HepG2 (cell line): ENCODE data around the gene LOXL4. TPM values are rescaled to one million over a fixed set of nuclear protein-coding genes. Genes with fewer than 3 reads are reported as not detected.

Source experiments
- ATAC-seq: fragments of 200-7000 bp; cut with Tn5 transposase; 3 replicates; pipeline ENCODE4 v1.9.1; 2020; ENCODE audit warnings: mild to moderate bottlenecking, moderate library complexity
- BruUV-seq: library from RNA; stranded (reverse); fragments of 400-500 nt; replicated peaks from 2 replicates; lab custom pipeline; 2021; lab: Mats Ljungman, UMichigan
- CTCF ChIA-PET: fragments of 300-600 bp; formaldehyde crosslinking; extraction: SDS; loops from one replicate; lab custom pipeline; 2021; ENCODE audit warnings: low total read pairs, inconsistent platforms, low intra/inter-chr PET ratio; lab: Yijun Ruan, JAX
- POLR2A ChIA-PET: fragments of 350-600 bp; sonication (Branson Sonifier 250); formaldehyde crosslinking; loops from one replicate; lab custom pipeline; 2020; ENCODE audit warnings: antibody characterized with exemption, inconsistent platforms; lab: Yijun Ruan, JAX
- DNase-seq: peaks from one replicate; pipeline ENCODE4 v3.0.0-alpha.2; 2015; ENCODE audit warnings: low spot score
- FAIRE-seq: peaks from 3 replicates; lab custom pipeline; 2011; peaks lifted over from hg19 to GRCh38; lab: Jason Lieb, UNC
- H2AFZ ChIP-seq: one replicate; pipeline ENCODE4 v1.6.1; 2011; ENCODE audit warnings: low read length, inconsistent platforms
- H3K27ac ChIP-seq: fragments of 300-600 bp; 3 replicates; pipeline ENCODE4 v1.8.0; 2011; ENCODE audit warnings: mixed run types, mild to moderate bottlenecking, mixed read lengths, low read length, inconsistent platforms; ENCODE audit not compliant: insufficient read depth; ENCODE audit errors: extremely low read length
- H3K27me3 ChIP-seq, 2 experiments: fragments of 200-600 bp in 1 of 2; 2 replicates in 1 of 2; 3 replicates in 1 of 2; pipeline versions ENCODE4 v1.6.0 to v1.8.0; 2011; ENCODE audit warnings: low read length in 2 of 2, mild to moderate bottlenecking in 2 of 2, moderate library complexity in 2 of 2, inconsistent platforms in 1 of 2; ENCODE audit not compliant: insufficient read depth in 2 of 2, control insufficient read depth in 1 of 2
- H3K36me3 ChIP-seq, 2 experiments: fragments of 200-600 bp in 1 of 2; replicated peaks in 1 of 2; 2 replicates in 1 of 2; 3 replicates in 1 of 2; pipeline versions ENCODE4 v1.5.1 to v1.8.0; 2011; ENCODE audit warnings: low read length in 2 of 2, inconsistent platforms in 1 of 2; ENCODE audit not compliant: insufficient read depth in 2 of 2, control insufficient read depth in 1 of 2
- H3K4me1 ChIP-seq: 2 replicates; pipeline ENCODE4 v1.5.1; 2012; ENCODE audit warnings: low read length, inconsistent platforms; ENCODE audit not compliant: insufficient read depth
- H3K4me2 ChIP-seq: 2 replicates; pipeline ENCODE4 v1.6.0; 2011; ENCODE audit warnings: low read depth, low read length, inconsistent platforms
- H3K4me3 ChIP-seq, 3 experiments: fragments of 200-600 bp in 1 of 3; sonication (generic), shearing (Covaris generic) in 1 of 3; replicated peaks in 1 of 3; 2 replicates each; pipeline ENCODE4 v1.5.1; 2011 to 2016; ENCODE audit warnings: low read length in 3 of 3, inconsistent platforms in 2 of 3, low read depth in 2 of 3, mild to moderate bottlenecking in 2 of 3, control low read depth in 1 of 3, mixed read lengths in 1 of 3; ENCODE audit not compliant: insufficient read depth in 1 of 3
- H3K79me2 ChIP-seq: one replicate; pipeline ENCODE4 v1.6.1; 2011; ENCODE audit warnings: low read length, inconsistent platforms; ENCODE audit not compliant: insufficient read depth
- H3K9ac ChIP-seq: 2 replicates; pipeline ENCODE4 v1.6.0; 2011; ENCODE audit warnings: mild to moderate bottlenecking, low read depth, low read length, inconsistent platforms; ENCODE audit not compliant: insufficient read depth
- H3K9me3 ChIP-seq: 2 replicates; pipeline ENCODE4 v1.5.1; 2012; ENCODE audit warnings: mild to moderate bottlenecking, low read length
- H4K20me1 ChIP-seq: 2 replicates; pipeline ENCODE4 v1.6.0; 2011; ENCODE audit warnings: inconsistent platforms, mild to moderate bottlenecking, low read length, moderate library complexity; ENCODE audit not compliant: insufficient read depth
- BHLHE40 ChIP-seq: IDR thresholded peaks from 2 replicates; pipeline ENCODE4 v1.6.1; 2011; ENCODE audit warnings: low read length, improper control_type of control experiment
- ERF ChIP-seq: IDR thresholded peaks from 2 replicates; pipeline ENCODE4 v1.6.1; 2018; ENCODE audit warnings: missing biosample characterization, missing genetic modification reagents
- FIP1L1 ChIP-seq: fragments of 200-400 bp; formaldehyde crosslinking; IDR thresholded peaks from 2 replicates; pipeline ENCODE4 v1.6.1; 2018; ENCODE audit warnings: low read depth, mild to moderate bottlenecking, low read length, moderate library complexity, borderline replicate concordance; ENCODE audit not compliant: insufficient read depth
- KAT8 ChIP-seq: IDR thresholded peaks from 2 replicates; pipeline ENCODE4 v1.6.1; 2016; ENCODE audit warnings: missing genetic modification reagents, missing compliant biosample characterization
- KLF6 ChIP-seq: IDR thresholded peaks from 2 replicates; pipeline ENCODE4 v1.8.0; 2016; ENCODE audit warnings: missing biosample characterization, missing genetic modification reagents
- MIER3 ChIP-seq: IDR thresholded peaks from 2 replicates; pipeline ENCODE4 v1.6.1; 2016; ENCODE audit warnings: missing compliant biosample characterization, borderline replicate concordance
- NR2F2 ChIP-seq: IDR thresholded peaks from 2 replicates; pipeline ENCODE4 v1.6.1; 2012; ENCODE audit warnings: low read depth, inconsistent platforms, borderline replicate concordance
- PRMT3 ChIP-seq: sonication (generic); formaldehyde crosslinking; IDR thresholded peaks from 2 replicates; pipeline ENCODE4 v1.8.1; 2022; ENCODE audit warnings: low read depth, mild to moderate bottlenecking, moderate library complexity, missing genetic modification reagents, borderline replicate concordance
- RAD21 ChIP-seq: fragments of 450-650 bp; formaldehyde crosslinking; IDR thresholded peaks from 2 replicates; pipeline ENCODE4 v1.5.0; 2020; ENCODE audit warnings: mild to moderate bottlenecking
- REPIN1 ChIP-seq: sonication (generic); formaldehyde crosslinking; IDR thresholded peaks from 2 replicates; pipeline ENCODE4 v1.8.0; 2022; ENCODE audit warnings: missing genetic modification reagents, low read depth, mild to moderate bottlenecking, borderline replicate concordance
- SMC3 ChIP-seq: IDR thresholded peaks from 2 replicates; pipeline ENCODE4 v1.6.1; 2011; ENCODE audit warnings: low read length, improper control_type of control experiment
- ZFP36L1 ChIP-seq: sonication (generic); formaldehyde crosslinking; IDR thresholded peaks from 2 replicates; pipeline ENCODE4 v1.8.0; 2022; ENCODE audit warnings: mild to moderate bottlenecking, missing genetic modification reagents, moderate library complexity
- ZNF232 ChIP-seq: sonication (generic); formaldehyde crosslinking; IDR thresholded peaks from 2 replicates; pipeline ENCODE4 v1.4.0; 2020; ENCODE audit warnings: missing genetic modification reagents, borderline replicate concordance
- ZNF251 ChIP-seq: sonication (generic); formaldehyde crosslinking; IDR thresholded peaks from 2 replicates; pipeline ENCODE4 v1.9.0; 2021; ENCODE audit warnings: mild to moderate bottlenecking, missing genetic modification reagents
- ZNF34 ChIP-seq: sonication (generic); formaldehyde crosslinking; IDR thresholded peaks from 2 replicates; pipeline ENCODE4 v1.4.0; 2020; ENCODE audit warnings: mild to moderate bottlenecking, missing genetic modification reagents, borderline replicate concordance
- ZNF496 ChIP-seq: sonication (generic); formaldehyde crosslinking; IDR thresholded peaks from 2 replicates; pipeline ENCODE4 v1.8.1; 2023; ENCODE audit warnings: mild to moderate bottlenecking, moderate library complexity, missing genetic modification reagents; ENCODE audit not compliant: insufficient replicate concordance
- ZNF547 ChIP-seq: sonication (generic); formaldehyde crosslinking; IDR thresholded peaks from 2 replicates; pipeline ENCODE4 v1.5.1; 2020; ENCODE audit warnings: mild to moderate bottlenecking, missing genetic modification reagents
- ZNF557 ChIP-seq: sonication (generic); formaldehyde crosslinking; IDR thresholded peaks from 2 replicates; pipeline ENCODE4 v1.4.0; 2020; ENCODE audit warnings: missing genetic modification reagents
- ZNF660 ChIP-seq: sonication (generic); formaldehyde crosslinking; IDR thresholded peaks from 2 replicates; pipeline ENCODE4 v1.5.1; 2020; ENCODE audit warnings: mild to moderate bottlenecking, low read depth, missing genetic modification reagents, borderline replicate concordance
- WGBS: methylation state at CpG from one replicate; pipeline ENCODE4 v1.1.6; 2017; ENCODE audit warnings: low lambda C conversion rate; 5-methylcytosine and 5-hydroxymethylcytosine counted together
- in situ Hi-C: cut with HindIII; loops from 2 replicates; pipeline ENCODE4 v1.10.0; 2017; ENCODE audit warnings: low pct_unique_long_range_greater_than_20kb; ENCODE audit not compliant: extremely low pct_ligation_motif_present
- intact Hi-C: fragments of 100-400 bp; cut with micrococcal nuclease; formaldehyde crosslinking; loops from one replicate; pipeline ENCODE4 v1.10.0; 2022; ENCODE audit not compliant: unreplicated experiment
- polyA plus RNA-seq, 8 experiments: library from polyadenylated mRNA; depleted of rRNA in 3 of 8; stranded (reverse) in 7 of 8; unstranded in 1 of 8; fragments of >200 nt; fragmentation: Illumina TruSeq in 4 of 8; extraction: Trizol in 4 of 8; gene quantifications; 2 replicates each; pipeline versions ENCODE4 v1.2.1 to v1.2.3, GENCODE V29; 2011 to 2016; ENCODE audit warnings: low read depth in 4 of 8, missing spikeins in 1 of 8, mixed read lengths in 1 of 8; ENCODE audit not compliant: insufficient read depth in 1 of 8
- total RNA-seq, 5 experiments: library from RNA; depleted of rRNA; stranded (reverse); fragments of >200 nt; fragmentation: Illumina TruSeq; extraction: Trizol; gene quantifications; 2 replicates each; pipeline ENCODE4 v1.2.3, GENCODE V29; 2016; ENCODE audit warnings: low read depth in 1 of 5
- TF ChIP-seq, protein P1 (sequence below): fragments of 450-650 bp; IDR thresholded peaks from 2 replicates; pipeline ENCODE4 v1.6.1; 2017
- TF ChIP-seq, protein P2 (sequence below): sonication (generic); formaldehyde crosslinking; IDR thresholded peaks from 2 replicates; pipeline ENCODE4 v1.4.0; 2020; ENCODE audit warnings: missing genetic modification reagents, borderline replicate concordance

The LOXL4 gene
- total and polyA plus RNA-seq, 2 of the 13 experiments (the other 11 are each of a cell fraction or from before 2014, with no cell fraction given): 8.8 to 21.1 TPM

DNA sequence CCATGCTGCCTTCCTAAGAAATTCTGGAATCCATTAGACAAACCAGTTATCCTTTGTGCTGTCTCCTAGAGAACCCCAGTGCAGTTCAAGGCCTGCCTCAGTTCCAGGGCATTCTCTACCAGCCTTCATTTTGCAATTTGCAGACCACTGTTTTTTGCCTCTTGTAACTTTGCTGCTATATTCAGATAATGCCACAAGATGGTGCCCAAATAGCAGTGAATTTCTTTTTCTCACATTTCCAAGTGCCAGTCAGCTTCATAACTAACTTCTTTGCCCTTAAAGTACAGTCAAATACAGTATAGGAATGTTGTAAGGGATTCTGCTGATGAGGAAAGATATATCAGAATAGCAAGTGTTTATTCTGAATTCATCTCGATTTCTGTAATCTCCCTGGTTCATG is 25.2 kb downstream of the LOXL4 start:
- Histone ChIP-seq H4K20me1 (no peaks in the 10 kb centered on the region), H3K27me3 (no peaks in the 10 kb centered on the region), H3K4me2 (no peak overlapping the region), H2AFZ (no peak overlapping the region), H3K36me3 (peaks cover 8 to 41% of the 10 kb centered on the region in 2 experiments), H3K27ac (no peak overlapping the region), H3K4me1 (no peaks in the 10 kb centered on the region), H3K9me3 (no peaks in the 10 kb centered on the region), H3K9ac (no peak overlapping the region), H3K4me3 (no peak overlapping the region), H3K79me2 (no peaks in the 10 kb centered on the region)
- no peak for DNase-seq
- ChIA-PET POLR2A (no interaction called here), CTCF (interaction anchor here (1.3 to 2.3 kb wide), 2 partner anchors 25 to 67 kb away, joined by 3 to 23 read pairs; partner anchors contain the start of gene LOXL4)
- no TSS peak for BruUV-seq
- peak; percentile 37 for FAIRE-seq
- in situ Hi-C loops (loop anchor here (10.0 kb wide), 1 partner anchor 62 kb away; no protein-coding TSS in a partner anchor), intact Hi-C loops (loop anchor here (1.0 kb wide), 1 partner anchor 66 kb away; no protein-coding TSS in a partner anchor)
- 96% methylated on average over 1 of the region's 1 CpG for WGBS
- no peak for ATAC-seq
- TF ChIP-seq NR2F2 (no peak), BHLHE40 (no peak), SMC3 (peak; percentile 36; the same call in 1 of the 2 replicates), ZNF251 (CRISPR knock-in tag) (no peak), KAT8 (CRISPR knock-in tag) (no peak), PRMT3 (CRISPR knock-in tag) (no peak), ZFP36L1 (no peak), RAD21 (0 out of 2 replicates have a peak, but pooled peaks have one; percentile 36), REPIN1 (CRISPR knock-in tag) (no peak), MIER3 (CRISPR knock-in tag) (no peak), ZNF547 (CRISPR knock-in tag) (no peak), ZNF557 (CRISPR knock-in tag) (no peak), FIP1L1 (no peak), ZNF496 (CRISPR knock-in tag) (no peak), ZNF660 (no peak), ZNF232 (CRISPR knock-in tag) (no peak), ZNF34 (no peak), KLF6 (CRISPR knock-in tag) (no peak), ERF (no peak)
- TF ChIP-seq, protein P1, sequence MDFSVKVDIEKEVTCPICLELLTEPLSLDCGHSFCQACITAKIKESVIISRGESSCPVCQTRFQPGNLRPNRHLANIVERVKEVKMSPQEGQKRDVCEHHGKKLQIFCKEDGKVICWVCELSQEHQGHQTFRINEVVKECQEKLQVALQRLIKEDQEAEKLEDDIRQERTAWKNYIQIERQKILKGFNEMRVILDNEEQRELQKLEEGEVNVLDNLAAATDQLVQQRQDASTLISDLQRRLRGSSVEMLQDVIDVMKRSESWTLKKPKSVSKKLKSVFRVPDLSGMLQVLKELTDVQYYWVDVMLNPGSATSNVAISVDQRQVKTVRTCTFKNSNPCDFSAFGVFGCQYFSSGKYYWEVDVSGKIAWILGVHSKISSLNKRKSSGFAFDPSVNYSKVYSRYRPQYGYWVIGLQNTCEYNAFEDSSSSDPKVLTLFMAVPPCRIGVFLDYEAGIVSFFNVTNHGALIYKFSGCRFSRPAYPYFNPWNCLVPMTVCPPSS: no peak
- TF ChIP-seq, protein P2, sequence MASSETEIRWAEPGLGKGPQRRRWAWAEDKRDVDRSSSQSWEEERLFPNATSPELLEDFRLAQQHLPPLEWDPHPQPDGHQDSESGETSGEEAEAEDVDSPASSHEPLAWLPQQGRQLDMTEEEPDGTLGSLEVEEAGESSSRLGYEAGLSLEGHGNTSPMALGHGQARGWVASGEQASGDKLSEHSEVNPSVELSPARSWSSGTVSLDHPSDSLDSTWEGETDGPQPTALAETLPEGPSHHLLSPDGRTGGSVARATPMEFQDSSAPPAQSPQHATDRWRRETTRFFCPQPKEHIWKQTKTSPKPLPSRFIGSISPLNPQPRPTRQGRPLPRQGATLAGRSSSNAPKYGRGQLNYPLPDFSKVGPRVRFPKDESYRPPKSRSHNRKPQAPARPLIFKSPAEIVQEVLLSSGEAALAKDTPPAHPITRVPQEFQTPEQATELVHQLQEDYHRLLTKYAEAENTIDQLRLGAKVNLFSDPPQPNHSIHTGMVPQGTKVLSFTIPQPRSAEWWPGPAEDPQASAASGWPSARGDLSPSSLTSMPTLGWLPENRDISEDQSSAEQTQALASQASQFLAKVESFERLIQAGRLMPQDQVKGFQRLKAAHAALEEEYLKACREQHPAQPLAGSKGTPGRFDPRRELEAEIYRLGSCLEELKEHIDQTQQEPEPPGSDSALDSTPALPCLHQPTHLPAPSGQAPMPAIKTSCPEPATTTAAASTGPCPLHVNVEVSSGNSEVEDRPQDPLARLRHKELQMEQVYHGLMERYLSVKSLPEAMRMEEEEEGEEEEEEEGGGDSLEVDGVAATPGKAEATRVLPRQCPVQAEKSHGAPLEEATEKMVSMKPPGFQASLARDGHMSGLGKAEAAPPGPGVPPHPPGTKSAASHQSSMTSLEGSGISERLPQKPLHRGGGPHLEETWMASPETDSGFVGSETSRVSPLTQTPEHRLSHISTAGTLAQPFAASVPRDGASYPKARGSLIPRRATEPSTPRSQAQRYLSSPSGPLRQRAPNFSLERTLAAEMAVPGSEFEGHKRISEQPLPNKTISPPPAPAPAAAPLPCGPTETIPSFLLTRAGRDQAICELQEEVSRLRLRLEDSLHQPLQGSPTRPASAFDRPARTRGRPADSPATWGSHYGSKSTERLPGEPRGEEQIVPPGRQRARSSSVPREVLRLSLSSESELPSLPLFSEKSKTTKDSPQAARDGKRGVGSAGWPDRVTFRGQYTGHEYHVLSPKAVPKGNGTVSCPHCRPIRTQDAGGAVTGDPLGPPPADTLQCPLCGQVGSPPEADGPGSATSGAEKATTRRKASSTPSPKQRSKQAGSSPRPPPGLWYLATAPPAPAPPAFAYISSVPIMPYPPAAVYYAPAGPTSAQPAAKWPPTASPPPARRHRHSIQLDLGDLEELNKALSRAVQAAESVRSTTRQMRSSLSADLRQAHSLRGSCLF: no peak
